KMS-11 (cell line): ENCODE measurements around the gene MYBPC2.

ENCODE experiments used
- H2AFZ ChIP-seq: fragments of 200-600 bp; sonication (generic); 2 replicates; pipeline ENCODE4 v1.6.1; 2016; ENCODE audit warnings: antibody characterized with exemption, mixed run types, low read depth
- H3K27ac ChIP-seq: fragments of 200-600 bp; sonication (generic); 2 replicates; pipeline ENCODE4 v1.6.1; 2016; ENCODE audit warnings: mild to moderate bottlenecking, mixed run types
- H3K27me3 ChIP-seq: fragments of 200-600 bp; sonication (generic); 2 replicates; pipeline ENCODE4 v1.6.1; 2017; ENCODE audit warnings: mild to moderate bottlenecking, low read depth, mixed run types, moderate library complexity; ENCODE audit not compliant: insufficient read depth
- H3K36me3 ChIP-seq: fragments of 200-600 bp; sonication (generic); 2 replicates; pipeline ENCODE4 v1.6.1; 2017; ENCODE audit warnings: mild to moderate bottlenecking, mixed run types; ENCODE audit not compliant: insufficient read depth
- H3K4me1 ChIP-seq: fragments of 200-600 bp; sonication (generic); 2 replicates; pipeline ENCODE4 v1.6.1; 2016; ENCODE audit warnings: mild to moderate bottlenecking, low read depth, mixed run types; ENCODE audit not compliant: poor library complexity, severe bottlenecking
- H3K4me2 ChIP-seq: fragments of 200-600 bp; sonication (generic); 2 replicates; pipeline ENCODE4 v1.7.0; 2016; ENCODE audit warnings: mild to moderate bottlenecking, mixed run types
- H3K4me3 ChIP-seq: fragments of 200-600 bp; sonication (generic); IDR thresholded peaks from 2 replicates; pipeline ENCODE4 v1.6.1; 2017; ENCODE audit warnings: low read depth, low read length, mixed read lengths; ENCODE audit not compliant: insufficient read depth
- H3K79me2 ChIP-seq: fragments of 200-600 bp; sonication (generic); 2 replicates; pipeline ENCODE4 v1.6.1; 2016; ENCODE audit warnings: low read depth, mixed run types; ENCODE audit not compliant: insufficient read depth
- H3K9ac ChIP-seq: fragments of 200-600 bp; sonication (generic); 2 replicates; pipeline ENCODE4 v1.6.1; 2016; ENCODE audit warnings: mild to moderate bottlenecking, mixed run types
- H4K20me1 ChIP-seq: fragments of 200-600 bp; sonication (generic); 2 replicates; pipeline ENCODE4 v1.6.1; 2016; ENCODE audit warnings: mild to moderate bottlenecking, mixed run types; ENCODE audit not compliant: insufficient read depth
- TF ChIP-seq, protein P1 (sequence below): fragments of 200-600 bp; sonication (generic); conservative IDR thresholded peaks from 2 replicates; pipeline ENCODE4 v1.6.1; 2017; ENCODE audit warnings: low read depth, mild to moderate bottlenecking, antibody characterized with exemption, low read length, moderate library complexity, mixed read lengths

MYBPC2 gene

DNA sequence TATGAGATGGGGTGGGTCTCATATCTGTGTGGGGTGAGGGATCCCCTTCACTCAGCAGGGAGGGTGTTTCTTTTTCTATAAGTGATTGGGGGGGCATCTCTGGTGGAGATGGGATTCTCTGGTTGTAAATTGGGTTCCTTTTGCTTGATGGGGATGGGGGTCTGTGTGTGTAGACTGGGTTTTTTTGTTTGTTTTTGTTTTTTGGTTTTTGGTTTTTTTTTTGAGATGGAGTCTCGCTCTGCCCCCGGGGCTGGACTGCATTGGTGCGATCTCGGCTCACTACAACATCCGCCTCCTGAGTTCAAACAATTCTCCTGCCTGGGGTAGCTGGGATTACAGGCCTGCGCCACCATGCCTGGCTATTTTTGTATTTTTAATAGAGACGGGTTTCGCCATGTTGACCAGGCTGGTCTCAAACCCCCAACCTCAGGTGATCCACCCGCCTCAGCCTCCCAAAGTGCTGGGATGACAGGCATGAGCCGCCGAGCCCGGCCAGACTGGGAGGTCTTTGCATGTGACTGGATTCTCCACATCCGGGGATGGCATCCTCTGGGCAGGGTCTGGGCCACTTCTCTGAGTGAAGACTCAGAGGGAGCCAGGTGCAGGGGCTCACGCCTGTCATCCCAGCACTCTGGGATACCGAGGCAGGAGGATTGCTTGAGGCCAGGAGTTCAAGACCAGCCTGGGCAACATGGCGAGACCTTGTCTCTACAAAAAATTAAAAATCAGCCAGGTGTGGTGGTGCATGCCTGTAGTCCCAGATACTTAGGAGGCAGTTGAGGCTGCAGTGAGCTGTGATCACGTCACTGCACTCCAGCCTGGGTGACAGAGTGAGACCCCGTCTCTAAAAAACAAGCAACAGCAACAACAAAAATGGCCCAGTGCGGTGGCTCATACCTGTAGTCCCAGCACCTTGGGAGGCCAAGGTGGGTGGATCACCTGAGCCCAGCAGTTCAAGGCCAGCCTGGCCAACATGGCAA, 799 bp downstream of the MYBPC2 start:
- TF ChIP-seq, protein P1, sequence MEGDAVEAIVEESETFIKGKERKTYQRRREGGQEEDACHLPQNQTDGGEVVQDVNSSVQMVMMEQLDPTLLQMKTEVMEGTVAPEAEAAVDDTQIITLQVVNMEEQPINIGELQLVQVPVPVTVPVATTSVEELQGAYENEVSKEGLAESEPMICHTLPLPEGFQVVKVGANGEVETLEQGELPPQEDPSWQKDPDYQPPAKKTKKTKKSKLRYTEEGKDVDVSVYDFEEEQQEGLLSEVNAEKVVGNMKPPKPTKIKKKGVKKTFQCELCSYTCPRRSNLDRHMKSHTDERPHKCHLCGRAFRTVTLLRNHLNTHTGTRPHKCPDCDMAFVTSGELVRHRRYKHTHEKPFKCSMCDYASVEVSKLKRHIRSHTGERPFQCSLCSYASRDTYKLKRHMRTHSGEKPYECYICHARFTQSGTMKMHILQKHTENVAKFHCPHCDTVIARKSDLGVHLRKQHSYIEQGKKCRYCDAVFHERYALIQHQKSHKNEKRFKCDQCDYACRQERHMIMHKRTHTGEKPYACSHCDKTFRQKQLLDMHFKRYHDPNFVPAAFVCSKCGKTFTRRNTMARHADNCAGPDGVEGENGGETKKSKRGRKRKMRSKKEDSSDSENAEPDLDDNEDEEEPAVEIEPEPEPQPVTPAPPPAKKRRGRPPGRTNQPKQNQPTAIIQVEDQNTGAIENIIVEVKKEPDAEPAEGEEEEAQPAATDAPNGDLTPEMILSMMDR, result no peak
- Histone ChIP-seq H3K79me2 (no peaks in the 10 kb centered on the region), H3K27ac (no peak overlapping the region), H3K36me3 (no peaks in the 10 kb centered on the region), H3K4me1 (peaks cover 23% of the 10 kb centered on the region), H2AFZ (no peak overlapping the region), H3K4me2 (no peak overlapping the region; the same call in 1 of the 2 replicates), H3K27me3 (peaks cover 61% of the 10 kb centered on the region), H3K9ac (no peak overlapping the region), H4K20me1 (no peaks in the 10 kb centered on the region), H3K4me3 (no peak overlapping the region)

DNA sequence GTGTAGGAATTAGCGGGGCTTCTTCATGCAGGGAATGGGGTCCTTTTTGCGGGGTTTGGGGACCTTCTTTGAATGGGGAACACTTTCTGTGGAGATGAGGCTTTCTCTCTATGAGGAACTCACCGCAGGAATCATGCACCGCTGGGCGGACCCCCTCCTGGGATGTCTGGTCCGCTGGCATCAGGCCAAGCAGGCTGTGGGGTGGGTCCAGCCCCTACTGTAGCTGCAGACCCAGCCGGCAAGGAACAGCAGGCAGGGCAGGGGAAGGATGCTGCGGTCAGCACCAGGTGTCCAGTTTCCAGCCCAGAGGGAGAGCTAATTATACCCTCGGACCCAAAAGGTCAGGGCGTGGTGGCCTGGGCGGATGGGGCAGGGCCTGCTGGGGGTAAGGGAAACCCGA, 1.8 kb downstream of the MYBPC2 start:
- peaks cover 23% of the 10 kb centered on the region for H3K4me1 ChIP-seq
- no peak overlapping the region for H3K4me3 ChIP-seq
- no peak overlapping the region; the same call in 1 of the 2 replicates for H3K4me2 ChIP-seq
- H3K79me2 ChIP-seq, result no peaks in the 10 kb centered on the region
- H2AFZ ChIP-seq, result no peak overlapping the region
- H4K20me1 ChIP-seq, result no peaks in the 10 kb centered on the region
- TF ChIP-seq, protein P1, result no peak
- peaks cover 68% of the 10 kb centered on the region for H3K27me3 ChIP-seq
- no peak overlapping the region for H3K9ac ChIP-seq
- H3K36me3 ChIP-seq, result no peaks in the 10 kb centered on the region
- H3K27ac ChIP-seq, result no peak overlapping the region

DNA sequence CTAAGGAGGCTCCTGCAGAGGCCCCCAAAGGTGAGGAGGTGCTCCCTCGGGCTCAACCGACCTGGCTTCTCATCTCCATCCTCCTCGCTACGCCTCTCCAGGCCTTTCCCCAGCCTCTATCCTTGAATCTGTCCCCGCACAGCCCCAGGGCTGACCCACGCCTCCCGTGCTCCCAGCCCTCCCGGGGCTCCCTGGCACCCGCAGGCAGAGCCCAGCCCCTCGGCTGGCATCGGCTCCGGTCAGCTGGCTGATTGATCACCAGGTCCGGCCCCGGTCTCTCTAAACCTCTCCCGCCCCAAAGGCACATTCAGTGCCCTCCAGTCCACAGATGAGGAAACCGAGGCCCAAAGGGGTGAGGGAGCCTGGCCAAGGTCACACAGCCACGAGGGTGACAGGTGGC, 2.5 kb downstream of the MYBPC2 start:
- Histone ChIP-seq H3K4me2 (no peak overlapping the region), H3K27ac (no peak overlapping the region), H2AFZ (no peak overlapping the region), H3K27me3 (peaks cover 70% of the 10 kb centered on the region), H3K79me2 (no peaks in the 10 kb centered on the region), H3K4me1 (peaks cover 23% of the 10 kb centered on the region), H4K20me1 (no peaks in the 10 kb centered on the region), H3K4me3 (no peak overlapping the region), H3K36me3 (no peaks in the 10 kb centered on the region), H3K9ac (no peak overlapping the region)
- TF ChIP-seq, protein P1, result no peak

DNA sequence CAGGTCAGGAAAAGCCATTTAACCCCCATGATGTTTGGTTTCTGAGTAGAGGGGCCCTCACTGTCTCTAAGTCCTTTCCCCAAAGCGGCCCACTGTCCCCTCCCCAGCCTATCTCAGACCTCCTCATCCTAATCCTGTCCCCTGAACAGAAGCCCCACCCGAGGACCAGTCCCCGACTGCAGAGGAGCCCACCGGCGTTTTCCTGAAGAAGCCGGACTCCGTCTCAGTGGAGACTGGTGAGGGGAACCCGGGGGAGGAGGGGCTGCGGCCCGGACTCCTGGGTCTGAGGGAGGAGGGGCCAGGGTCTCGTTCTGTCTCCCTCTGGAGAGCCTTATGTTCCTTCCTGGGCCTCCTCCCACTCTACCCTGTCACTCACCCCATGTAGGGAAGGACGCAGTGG, 2.9 kb downstream of the MYBPC2 start:
- Histone ChIP-seq H3K4me2 (no peak overlapping the region), H2AFZ (no peak overlapping the region), H3K4me3 (no peak overlapping the region), H3K9ac (no peak overlapping the region), H3K4me1 (peaks cover 23% of the 10 kb centered on the region), H4K20me1 (no peaks in the 10 kb centered on the region), H3K36me3 (no peaks in the 10 kb centered on the region), H3K27me3 (peaks cover 70% of the 10 kb centered on the region), H3K27ac (no peak overlapping the region), H3K79me2 (no peaks in the 10 kb centered on the region)
- TF ChIP-seq, protein P1, result no peak
